ENCODE results near the gene SH3BGRL2. TPM values are rescaled to one million over a fixed set of nuclear protein-coding genes. Genes with fewer than 3 reads are reported as not detected.

Gene SH3BGRL2
- polyA plus RNA-seq, 1 donor (not counting 4 experiments of a cell fraction or from before 2014, with no cell fraction given), result 3.8 TPM

DNA sequence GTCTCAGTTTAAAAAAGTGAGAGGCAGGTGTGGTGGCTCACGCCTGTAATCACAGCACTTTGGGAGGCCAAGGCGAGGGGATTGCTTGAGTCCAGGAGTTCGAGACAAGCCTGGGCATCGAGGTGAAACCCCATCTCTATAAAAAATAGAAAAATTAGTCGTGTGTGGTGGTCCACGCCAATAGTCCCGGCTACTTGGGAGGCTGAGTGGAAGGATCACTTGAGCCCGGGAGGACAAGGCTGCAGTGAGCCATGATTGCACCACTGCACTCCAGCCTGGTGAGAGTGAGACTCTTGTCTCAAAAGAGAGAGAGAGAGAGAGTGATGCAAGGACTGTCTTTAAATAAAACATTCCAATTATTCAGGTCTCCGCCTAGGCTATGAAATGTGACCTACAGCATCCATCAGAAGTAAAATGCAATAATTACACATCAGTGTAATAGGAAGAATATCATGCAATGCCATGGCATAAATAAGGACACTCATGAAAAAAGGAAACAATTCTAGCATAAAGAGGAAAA lies 81.5 kb downstream of the SH3BGRL2 start:
- Histone ChIP-seq H3K4me1 (ENCODE audit: control insufficient read depth, extremely low read depth, insufficient read depth, low read length) (no peaks in the 10 kb centered on the region), H3K4me2 (ENCODE audit: control insufficient read depth, extremely low read depth, insufficient read depth, low read depth, low read length) (no peak overlapping the region), H3K79me2 (ENCODE audit: control insufficient read depth, insufficient read depth, low read length) (no peaks in the 10 kb centered on the region), H3K9me3 (ENCODE audit: control insufficient read depth, low read depth, low read length) (no peaks in the 10 kb centered on the region), H3K36me3 (ENCODE audit: control insufficient read depth in 2 of 2, extremely low read depth in 1 of 2, insufficient read depth in 2 of 2, low read length in 2 of 2) (no peaks in the 10 kb centered on the region), H4K20me1 (ENCODE audit: control insufficient read depth, extremely low read depth, insufficient read depth, low read length) (no peaks in the 10 kb centered on the region), H3K9ac (ENCODE audit: control insufficient read depth, extremely low read depth, insufficient read depth, low read length) (no peak overlapping the region), H2AFZ (ENCODE audit: control insufficient read depth, low read length) (no peak overlapping the region), H3K27me3 (ENCODE audit: control insufficient read depth, extremely low read depth, insufficient read depth, low read length) (no peaks in the 10 kb centered on the region), H3K4me3 (ENCODE audit: control insufficient read depth in 2 of 3, extremely low read depth in 1 of 3, insufficient read depth in 2 of 3, low read depth in 1 of 3, low read length in 3 of 3) (no peak overlapping the region), H3K9me1 (ENCODE audit: control insufficient read depth, extremely low read depth, insufficient read depth, low read length) (no peaks in the 10 kb centered on the region), H3K27ac (ENCODE audit: control insufficient read depth, insufficient read depth, low read length) (no peak overlapping the region)
- dilution Hi-C loops (cut with MboI; ENCODE audit: extremely low pct_ligation_motif_present, low sequenced_read_pairs), result no loop called here
- no peak for FAIRE-seq
- no peak for DNase-seq (ENCODE audit: low read depth, low spot score)
- TF ChIP-seq, protein P1, sequence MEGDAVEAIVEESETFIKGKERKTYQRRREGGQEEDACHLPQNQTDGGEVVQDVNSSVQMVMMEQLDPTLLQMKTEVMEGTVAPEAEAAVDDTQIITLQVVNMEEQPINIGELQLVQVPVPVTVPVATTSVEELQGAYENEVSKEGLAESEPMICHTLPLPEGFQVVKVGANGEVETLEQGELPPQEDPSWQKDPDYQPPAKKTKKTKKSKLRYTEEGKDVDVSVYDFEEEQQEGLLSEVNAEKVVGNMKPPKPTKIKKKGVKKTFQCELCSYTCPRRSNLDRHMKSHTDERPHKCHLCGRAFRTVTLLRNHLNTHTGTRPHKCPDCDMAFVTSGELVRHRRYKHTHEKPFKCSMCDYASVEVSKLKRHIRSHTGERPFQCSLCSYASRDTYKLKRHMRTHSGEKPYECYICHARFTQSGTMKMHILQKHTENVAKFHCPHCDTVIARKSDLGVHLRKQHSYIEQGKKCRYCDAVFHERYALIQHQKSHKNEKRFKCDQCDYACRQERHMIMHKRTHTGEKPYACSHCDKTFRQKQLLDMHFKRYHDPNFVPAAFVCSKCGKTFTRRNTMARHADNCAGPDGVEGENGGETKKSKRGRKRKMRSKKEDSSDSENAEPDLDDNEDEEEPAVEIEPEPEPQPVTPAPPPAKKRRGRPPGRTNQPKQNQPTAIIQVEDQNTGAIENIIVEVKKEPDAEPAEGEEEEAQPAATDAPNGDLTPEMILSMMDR (optimal IDR thresholded peaks at IDR 0.05 in 1 of 3, IDR thresholded peaks at IDR 0.05 in 1 of 3, conservative IDR thresholded peaks at IDR 0.05 in 1 of 3; ENCODE audit: extremely low read depth in 1 of 3, insufficient read depth in 2 of 3, low read length in 3 of 3), result no peak
- no peak for TF ChIP-seq EZH2 (IDR thresholded peaks at IDR 0.05; ENCODE audit: low read length)

DNA sequence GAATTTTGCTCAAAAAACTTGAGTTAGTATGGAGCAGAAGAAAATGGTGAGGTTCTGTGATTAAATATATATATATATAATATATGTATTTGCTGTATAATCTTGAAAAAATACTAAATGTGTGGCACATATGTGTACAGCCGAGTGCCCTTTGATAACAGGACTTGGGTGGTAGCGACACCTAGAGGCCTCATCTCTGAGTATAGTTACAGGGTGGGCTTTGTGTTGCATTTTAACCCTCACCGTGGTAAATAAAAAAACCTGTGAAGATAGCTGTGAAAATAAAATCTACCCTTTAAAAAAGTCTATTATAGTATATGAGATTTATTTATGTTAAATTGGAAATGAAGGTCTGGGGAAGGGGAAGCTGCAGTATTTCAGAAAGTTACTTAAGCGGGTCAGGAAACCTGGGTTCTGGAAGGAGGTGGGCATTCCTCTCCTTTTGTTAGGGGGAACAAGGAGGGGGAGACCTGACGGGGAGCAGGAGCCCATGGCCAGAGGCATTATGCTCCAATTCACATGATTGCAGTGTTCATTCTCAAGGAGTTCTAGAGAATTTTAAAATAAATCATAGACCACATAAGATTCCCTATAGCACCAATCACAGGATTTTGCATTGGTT lies 82.7 kb downstream of the SH3BGRL2 start:
- Histone ChIP-seq H3K9ac (ENCODE audit: control insufficient read depth, extremely low read depth, insufficient read depth, low read length) (no peak overlapping the region), H3K9me1 (ENCODE audit: control insufficient read depth, extremely low read depth, insufficient read depth, low read length) (no peaks in the 10 kb centered on the region), H3K4me1 (ENCODE audit: control insufficient read depth, extremely low read depth, insufficient read depth, low read length) (no peaks in the 10 kb centered on the region), H2AFZ (ENCODE audit: control insufficient read depth, low read length) (no peak overlapping the region), H3K27ac (ENCODE audit: control insufficient read depth, insufficient read depth, low read length) (no peak overlapping the region), H3K9me3 (ENCODE audit: control insufficient read depth, low read depth, low read length) (no peaks in the 10 kb centered on the region), H3K36me3 (ENCODE audit: control insufficient read depth in 2 of 2, extremely low read depth in 1 of 2, insufficient read depth in 2 of 2, low read length in 2 of 2) (no peaks in the 10 kb centered on the region), H3K79me2 (ENCODE audit: control insufficient read depth, insufficient read depth, low read length) (no peaks in the 10 kb centered on the region), H4K20me1 (ENCODE audit: control insufficient read depth, extremely low read depth, insufficient read depth, low read length) (no peaks in the 10 kb centered on the region), H3K4me3 (ENCODE audit: control insufficient read depth in 2 of 3, extremely low read depth in 1 of 3, insufficient read depth in 2 of 3, low read depth in 1 of 3, low read length in 3 of 3) (no peak overlapping the region), H3K4me2 (ENCODE audit: control insufficient read depth, extremely low read depth, insufficient read depth, low read depth, low read length) (no peak overlapping the region), H3K27me3 (ENCODE audit: control insufficient read depth, extremely low read depth, insufficient read depth, low read length) (no peaks in the 10 kb centered on the region)
- DNase-seq (ENCODE audit: low read depth, low spot score) (no peak), FAIRE-seq (no peak)
- dilution Hi-C loops (cut with MboI; ENCODE audit: extremely low pct_ligation_motif_present, low sequenced_read_pairs), result no loop called here
- no peak for TF ChIP-seq EZH2 (IDR thresholded peaks at IDR 0.05; ENCODE audit: low read length)
- TF ChIP-seq, protein P1 (optimal IDR thresholded peaks at IDR 0.05 in 1 of 3, IDR thresholded peaks at IDR 0.05 in 1 of 3, conservative IDR thresholded peaks at IDR 0.05 in 1 of 3; ENCODE audit: extremely low read depth in 1 of 3, insufficient read depth in 2 of 3, low read length in 3 of 3), result peak; percentile 33 to 67 (median 50)
